Glutamatergic neuron (in vitro differentiated cells): ENCODE data around the gene LGALSL. TPM values are rescaled to one million over a fixed set of nuclear protein-coding genes. Genes with fewer than 3 reads are reported as not detected.

Experiments used
- DNase-seq: peaks from one replicate; pipeline ENCODE4 v3.0.0; 2022
- H3K27ac Mint-ChIP-seq: one replicate; pipeline ENCODE4 v1.8.0; 2020; ENCODE audit warnings: mild to moderate bottlenecking, mixed read lengths, inconsistent platforms; ENCODE audit not compliant: unreplicated experiment
- H3K27me3 Mint-ChIP-seq: one replicate; pipeline ENCODE4 v1.8.0; 2020; ENCODE audit warnings: mild to moderate bottlenecking, moderate library complexity, mixed read lengths, inconsistent platforms; ENCODE audit not compliant: unreplicated experiment
- H3K36me3 Mint-ChIP-seq: one replicate; pipeline ENCODE4 v1.8.0; 2020; ENCODE audit warnings: mild to moderate bottlenecking, mixed read lengths, inconsistent platforms; ENCODE audit not compliant: unreplicated experiment
- H3K4me1 Mint-ChIP-seq: one replicate; pipeline ENCODE4 v1.8.0; 2020; ENCODE audit warnings: mild to moderate bottlenecking, low read depth, mixed read lengths, inconsistent platforms; ENCODE audit not compliant: unreplicated experiment
- H3K4me3 Mint-ChIP-seq: one replicate; pipeline ENCODE4 v1.8.0; 2020; ENCODE audit warnings: mild to moderate bottlenecking, mixed read lengths, inconsistent platforms; ENCODE audit not compliant: unreplicated experiment
- H3K9me3 Mint-ChIP-seq: one replicate; pipeline ENCODE4 v1.8.0; 2020; ENCODE audit warnings: mild to moderate bottlenecking, moderate library complexity, mixed read lengths, inconsistent platforms; ENCODE audit not compliant: unreplicated experiment
- CTCF ChIP-seq: fragments of 200-600 bp; sonication (generic); IDR thresholded peaks from one replicate; pipeline ENCODE4 v1.5.0; 2021; ENCODE audit not compliant: partially characterized antibody, unreplicated experiment
- total RNA-seq: library from RNA; stranded (reverse); fragmentation: NEBNext Ultra II Directional; extraction: Animal tissue kit (Norgen Biotek cat#: 25700); gene quantifications from one replicate; pipeline ENCODE4 v1.2.1, GENCODE V29; 2021; ENCODE audit not compliant: unreplicated experiment

Gene LGALSL
- total RNA-seq, 1 donor from 2014 or later: 2.8 TPM

GRCh38 chr2:64420677-64421076, 33.3 kb upstream of the LGALSL start:
- Mint-ChIP-seq H3K4me3 (no peak overlapping the region), H3K27ac (no peak overlapping the region), H3K36me3 (no peaks in the 10 kb centered on the region), H3K9me3 (no peaks in the 10 kb centered on the region), H3K4me1 (no peaks in the 10 kb centered on the region), H3K27me3 (no peaks in the 10 kb centered on the region)
- TF ChIP-seq CTCF: no peak
- no peak for DNase-seq

- H3K27ac Mint-ChIP-seq: no peak overlapping the region
- H3K36me3 Mint-ChIP-seq: no peaks in the 10 kb centered on the region
- no peak for TF ChIP-seq CTCF
- no peaks in the 10 kb centered on the region for H3K9me3 Mint-ChIP-seq
- no peak for DNase-seq
- H3K4me1 Mint-ChIP-seq: no peaks in the 10 kb centered on the region
- no peak overlapping the region for H3K4me3 Mint-ChIP-seq
- H3K27me3 Mint-ChIP-seq: no peaks in the 10 kb centered on the region
These were observed 32.8 kb upstream of the LGALSL start for GRCh38 chr2:64421201-64421600.

GRCh38 chr2:64422466-64422865, 31.5 kb upstream of the LGALSL start:
- Mint-ChIP-seq H3K4me1 (no peaks in the 10 kb centered on the region), H3K27me3 (no peaks in the 10 kb centered on the region), H3K36me3 (no peaks in the 10 kb centered on the region), H3K4me3 (no peak overlapping the region), H3K9me3 (no peaks in the 10 kb centered on the region), H3K27ac (no peak overlapping the region)
- DNase-seq: no peak
- no peak for TF ChIP-seq CTCF

GRCh38 chr2:64423303-64423702, 30.7 kb upstream of the LGALSL start:
- no peak for TF ChIP-seq CTCF
- Mint-ChIP-seq H3K4me1 (no peaks in the 10 kb centered on the region), H3K36me3 (no peaks in the 10 kb centered on the region), H3K4me3 (no peak overlapping the region), H3K27me3 (no peaks in the 10 kb centered on the region), H3K9me3 (no peaks in the 10 kb centered on the region), H3K27ac (no peak overlapping the region)
- DNase-seq: no peak

- no peak overlapping the region for H3K4me3 Mint-ChIP-seq
- H3K9me3 Mint-ChIP-seq: no peaks in the 10 kb centered on the region
- no peak for TF ChIP-seq CTCF
- H3K36me3 Mint-ChIP-seq: no peaks in the 10 kb centered on the region
- H3K27me3 Mint-ChIP-seq: no peaks in the 10 kb centered on the region
- DNase-seq: no peak
- no peaks in the 10 kb centered on the region for H3K4me1 Mint-ChIP-seq
- no peak overlapping the region for H3K27ac Mint-ChIP-seq
These were observed 29.5 kb upstream of the LGALSL start for GRCh38 chr2:64424416-64424987.
